ENCODE results near the gene UBE2L6.

UBE2L6 gene

GRCh38 chr11:57530215-57530595 is 37.3 kb downstream of the UBE2L6 start:
- DNase-seq (ENCODE audit: low spot score): no peak

GRCh38 chr11:57529012-57529411 is 38.5 kb downstream of the UBE2L6 start:
- no peak for DNase-seq (ENCODE audit: low spot score)

- peak; percentile 65 for DNase-seq (ENCODE audit: low spot score)
Measured at GRCh38 chr11:57527056-57527631, 40.3 kb downstream of the UBE2L6 start.

- no peak for DNase-seq (ENCODE audit: low spot score)
Measured at GRCh38 chr11:57523419-57523818, 44.1 kb downstream of the UBE2L6 start.

GRCh38 chr11:57521116-57521515 is 46.4 kb downstream of the UBE2L6 start:
- no peak for DNase-seq (ENCODE audit: low spot score)

- DNase-seq (ENCODE audit: low spot score): no peak
Measured at GRCh38 chr11:57516061-57516443, 51.4 kb downstream of the UBE2L6 start.

- DNase-seq (ENCODE audit: low spot score): peak; percentile 49
Measured at GRCh38 chr11:57515332-57516060, 52.0 kb downstream of the UBE2L6 start, which contains the start of gene SLC43A1. TSS of gene SLC43A1 (minus strand) at chr11:57515702. CDS start at chr11:57514111, 1,591 bp downstream.

- DNase-seq (ENCODE audit: low spot score): peak; percentile 57
Measured at GRCh38 chr11:57514538-57515331, 52.7 kb downstream of the UBE2L6 start.

GRCh38 chr11:57513911-57514537 is 53.4 kb downstream of the UBE2L6 start:
- DNase-seq (ENCODE audit: low spot score): peak; percentile 29

GRCh38 chr11:57513452-57513795 is 54.0 kb downstream of the UBE2L6 start:
- DNase-seq (ENCODE audit: low spot score): no peak

- DNase-seq (ENCODE audit: low spot score): no peak
Measured at GRCh38 chr11:57512646-57513451, 54.6 kb downstream of the UBE2L6 start.

- DNase-seq (ENCODE audit: low spot score): no peak
Measured at GRCh38 chr11:57511741-57512430, 55.6 kb downstream of the UBE2L6 start.

GRCh38 chr11:57508341-57509170 is 58.9 kb downstream of the UBE2L6 start:
- no peak for DNase-seq (ENCODE audit: low spot score)

- no peak for DNase-seq (ENCODE audit: low spot score)
Measured at GRCh38 chr11:57506522-57506921, 61.0 kb downstream of the UBE2L6 start.

GRCh38 chr11:57504511-57504910 is 63.0 kb downstream of the UBE2L6 start:
- no peak for DNase-seq (ENCODE audit: low spot score)

- DNase-seq (ENCODE audit: low spot score): no peak
Measured at GRCh38 chr11:57502870-57503269, 64.6 kb downstream of the UBE2L6 start.

GRCh38 chr11:57502376-57502775 is 65.1 kb downstream of the UBE2L6 start:
- DNase-seq (ENCODE audit: low spot score): no peak

GRCh38 chr11:57501953-57502352 is 65.5 kb downstream of the UBE2L6 start:
- no peak for DNase-seq (ENCODE audit: low spot score)

Measured in activated CD4-positive, alpha-beta T cell treated with anti-CD3 and anti-CD28 coated beads, Interleukin-2, Interleukin-4, amounts not matched to agents 100 ng/mL and 50 ng/mL, durations not matched to agents 16 hours and 8 hours (primary cell).